T-helper 2 cell treated with Interferon-gamma antibody and Interleukin-4, amounts not matched to agents 5 μg/mL and 100 μg/mL, for 36 hours (primary cell): ENCODE measurements around the gene DTX3.
"Not testable (repeated sequence)": the region's sequence is repeated elsewhere in the genome, so short reads cannot be mapped to it uniquely, and the experiment has no call there.

ENCODE experiments used
- DNase-seq: peaks from one replicate; pipeline ENCODE4 v3.0.0; 2021; ENCODE audit warnings: low spot score
- H3K27ac Mint-ChIP-seq: one replicate; pipeline ENCODE4 v1.8.0; 2021; ENCODE audit warnings: mild to moderate bottlenecking, mixed read lengths
- H3K27me3 Mint-ChIP-seq: one replicate; pipeline ENCODE4 v1.8.0; 2021; ENCODE audit warnings: low read depth, mixed read lengths
- H3K36me3 Mint-ChIP-seq: one replicate; pipeline ENCODE4 v1.8.0; 2021; ENCODE audit warnings: low read depth, mixed read lengths
- H3K4me1 Mint-ChIP-seq: one replicate; pipeline ENCODE4 v1.8.0; 2021; ENCODE audit warnings: low read depth, mixed read lengths
- H3K4me3 Mint-ChIP-seq: one replicate; pipeline ENCODE4 v1.8.0; 2022; ENCODE audit warnings: mild to moderate bottlenecking, moderate library complexity, mixed read lengths
- H3K9me3 Mint-ChIP-seq: one replicate; pipeline ENCODE4 v1.8.0; 2021; ENCODE audit warnings: mixed read lengths

DTX3 gene

DNA sequence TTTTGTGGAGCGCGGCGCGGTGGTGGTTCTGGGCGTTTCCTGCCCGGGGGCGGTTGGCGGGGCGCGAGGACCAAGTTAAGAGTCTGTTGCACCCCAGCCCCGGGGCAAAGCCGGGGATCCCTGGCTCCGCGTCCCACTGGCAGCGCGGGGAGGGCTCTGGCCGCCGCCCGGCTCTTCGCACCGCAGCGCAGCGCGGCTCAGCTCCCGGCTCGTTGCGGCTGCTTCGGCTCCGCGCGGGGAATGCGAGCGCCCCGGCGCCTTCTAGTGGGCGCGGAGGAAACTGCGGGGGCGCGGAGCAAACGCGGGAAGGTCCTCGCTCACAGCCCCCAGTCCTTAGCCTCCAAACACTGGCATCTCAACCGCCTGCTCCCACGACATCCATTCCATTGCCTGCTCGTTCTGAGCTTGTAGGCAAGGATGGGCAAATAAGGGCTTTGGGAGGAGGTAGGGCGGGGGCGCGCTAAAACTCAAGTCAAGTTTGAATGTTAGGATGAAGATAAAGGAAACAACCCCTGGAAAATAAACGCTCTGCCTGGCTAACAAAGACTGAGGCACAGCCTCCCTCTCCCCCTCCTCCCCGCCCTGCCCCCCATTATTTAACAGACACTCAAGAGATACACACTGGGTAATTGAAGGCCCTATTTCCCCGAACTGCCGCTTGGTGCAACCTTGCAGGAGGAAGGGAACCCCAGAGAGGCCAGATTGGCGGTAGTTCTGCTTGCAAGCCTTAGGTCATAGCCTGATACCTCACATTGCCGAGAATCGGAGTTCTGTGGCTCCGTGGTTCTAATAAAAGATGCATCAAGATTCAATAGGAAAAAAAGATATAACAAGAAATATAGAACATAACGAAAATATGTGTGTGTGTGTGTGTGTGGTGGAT lies 28.6 kb downstream of the DTX3 start, which contains the start of gene B4GALNT1:
Gene B4GALNT1, minus strand, starts transcription at position 244 of the 883 bp plus-strand sequence. CDS start 1,069 bp downstream, outside the sequence.
- no peaks in the 10 kb centered on the region for H3K9me3 Mint-ChIP-seq
- H3K36me3 Mint-ChIP-seq: no peaks in the 10 kb centered on the region
- H3K4me1 Mint-ChIP-seq: peaks cover 11% of the 10 kb centered on the region
- H3K27me3 Mint-ChIP-seq: peaks cover 61% of the 10 kb centered on the region
- peak; percentile 63 for DNase-seq
- H3K4me3 Mint-ChIP-seq: peak within 1 kb of the TSS; percentile 80
- H3K27ac Mint-ChIP-seq: no peak within 1 kb of the TSS

DNA sequence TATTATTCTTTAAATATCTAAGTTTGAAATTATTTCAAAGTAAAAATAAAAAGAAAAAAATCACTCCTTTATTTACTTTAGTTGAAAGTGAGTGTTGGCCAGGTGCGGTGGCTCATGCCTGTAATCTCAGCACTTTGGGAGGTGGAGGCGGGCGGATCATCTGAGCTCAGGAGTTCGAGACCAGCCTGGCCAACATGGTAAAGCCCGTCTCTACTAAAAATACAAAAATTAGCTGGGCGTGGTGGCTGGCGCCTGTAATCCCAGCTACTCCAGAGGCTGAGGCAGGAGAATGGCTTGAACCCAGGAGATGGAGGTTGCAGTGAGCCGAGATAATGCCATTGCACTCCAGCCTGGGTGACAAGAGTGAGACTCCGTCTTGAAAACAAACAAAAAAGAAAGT lies 32.1 kb downstream of the DTX3 start:
- H3K9me3 Mint-ChIP-seq, H3K4me3 Mint-ChIP-seq, H3K4me1 Mint-ChIP-seq, H3K27ac Mint-ChIP-seq, H3K36me3 Mint-ChIP-seq, DNase-seq: not testable (repeated sequence)
- H3K27me3 Mint-ChIP-seq: peaks cover 50% of the 10 kb centered on the region

GRCh38 chr12:57637364-57637763 lies 32.7 kb downstream of the DTX3 start:
- no peak overlapping the region for H3K27ac Mint-ChIP-seq
- H3K4me1 Mint-ChIP-seq: peaks cover 7% of the 10 kb centered on the region
- H3K36me3 Mint-ChIP-seq: no peaks in the 10 kb centered on the region
- H3K4me3 Mint-ChIP-seq: no peak overlapping the region
- no peak for DNase-seq
- H3K27me3 Mint-ChIP-seq: peaks cover 47% of the 10 kb centered on the region
- no peaks in the 10 kb centered on the region for H3K9me3 Mint-ChIP-seq

- H3K27ac Mint-ChIP-seq: no peak overlapping the region
- no peaks in the 10 kb centered on the region for H3K9me3 Mint-ChIP-seq
- no peak overlapping the region for H3K4me3 Mint-ChIP-seq
These were observed 33.5 kb downstream of the DTX3 start for GRCh38 chr12:57638096-57638495.

DNA sequence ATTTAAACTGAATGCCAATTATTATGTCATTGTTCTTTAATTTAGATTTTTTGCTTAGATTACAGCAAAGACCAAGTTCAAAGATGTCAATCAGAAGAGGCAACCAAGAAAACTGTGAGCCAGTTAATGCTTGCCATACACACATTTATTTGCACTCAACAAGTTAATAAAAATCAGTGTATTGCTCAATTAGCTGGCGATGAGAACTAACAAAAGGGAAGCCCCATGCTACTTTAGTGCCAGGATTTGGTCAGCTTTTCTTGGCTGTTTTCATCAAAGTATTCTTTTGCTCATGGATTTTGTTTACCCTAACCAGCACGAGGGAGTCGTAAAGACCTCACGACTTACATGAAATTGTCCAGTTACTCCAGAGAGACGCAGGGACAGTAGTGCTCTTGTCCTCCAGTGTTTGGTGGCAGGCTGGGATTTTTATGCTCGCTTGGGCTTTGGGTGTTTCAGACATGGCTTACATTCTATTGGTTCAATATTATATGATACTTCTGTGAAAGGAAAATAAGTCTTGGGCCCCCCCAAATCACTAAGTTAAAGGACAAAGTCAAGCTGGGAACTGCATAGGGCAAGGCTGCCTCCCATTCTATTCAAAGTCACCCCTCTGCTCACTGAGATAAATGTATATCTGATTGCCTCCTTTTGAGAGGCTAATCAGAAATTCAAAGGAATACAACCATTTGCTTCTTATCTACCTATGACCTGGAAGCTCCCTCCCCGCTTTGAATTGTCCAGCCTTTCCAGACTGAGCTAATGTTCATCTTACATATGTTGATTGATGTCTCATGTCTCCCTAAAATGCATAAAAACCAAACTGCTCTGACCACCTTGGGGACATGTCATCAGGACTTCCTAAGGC lies 35.8 kb downstream of the DTX3 start:
- Mint-ChIP-seq H3K27me3 (peaks cover 33% of the 10 kb centered on the region), H3K27ac (no peak overlapping the region), H3K36me3 (no peaks in the 10 kb centered on the region), H3K4me1 (peaks cover 1% of the 10 kb centered on the region), H3K4me3 (no peak overlapping the region), H3K9me3 (peaks cover 4% of the 10 kb centered on the region)
- no peak for DNase-seq

More at GRCh38 chr12:57638096-57638495, 33.5 kb downstream of the DTX3 start:
- Mint-ChIP-seq H3K4me1 (peaks cover 7% of the 10 kb centered on the region), H3K36me3 (no peaks in the 10 kb centered on the region), H3K27me3 (peaks cover 47% of the 10 kb centered on the region)
- no peak for DNase-seq

DNA sequence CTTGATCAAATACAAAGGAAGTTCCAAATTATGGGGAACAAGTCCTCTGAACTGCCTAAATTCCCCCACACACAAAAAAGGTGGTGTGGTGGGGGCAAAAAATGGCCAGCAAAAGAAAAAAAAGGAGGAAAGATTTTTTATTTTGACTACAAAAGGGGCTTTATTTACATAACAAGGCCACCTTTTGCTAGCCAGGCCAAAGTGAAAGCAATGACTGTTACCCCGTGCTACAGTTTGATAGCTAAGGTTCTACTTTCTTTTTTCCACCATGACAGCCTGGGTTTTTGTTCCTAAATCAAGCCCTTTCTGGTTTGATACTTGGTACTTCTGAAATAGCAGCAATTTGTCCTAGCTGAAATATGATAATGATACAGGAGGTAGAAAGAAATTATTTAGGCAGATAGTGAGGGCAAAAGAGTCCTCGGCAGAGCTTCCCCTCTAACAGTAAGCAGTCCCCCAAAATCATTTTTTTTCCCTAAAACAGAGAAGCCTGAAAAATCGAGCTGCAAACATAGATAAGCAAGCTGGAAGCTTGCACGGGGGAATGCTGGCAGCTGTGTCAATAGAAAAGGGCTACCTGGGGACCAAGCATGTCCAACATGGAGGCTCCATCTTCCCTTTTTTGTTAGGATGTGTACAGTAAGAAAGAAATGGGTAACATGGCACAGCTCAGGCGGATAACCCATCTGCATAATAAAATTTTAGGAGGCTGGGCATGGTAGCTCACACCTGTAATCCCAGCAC lies 37.2 kb downstream of the DTX3 start:
- Mint-ChIP-seq H3K9me3 (peaks cover 9% of the 10 kb centered on the region), H3K4me1 (peaks cover 1% of the 10 kb centered on the region), H3K27me3 (peaks cover 30% of the 10 kb centered on the region)

DNA sequence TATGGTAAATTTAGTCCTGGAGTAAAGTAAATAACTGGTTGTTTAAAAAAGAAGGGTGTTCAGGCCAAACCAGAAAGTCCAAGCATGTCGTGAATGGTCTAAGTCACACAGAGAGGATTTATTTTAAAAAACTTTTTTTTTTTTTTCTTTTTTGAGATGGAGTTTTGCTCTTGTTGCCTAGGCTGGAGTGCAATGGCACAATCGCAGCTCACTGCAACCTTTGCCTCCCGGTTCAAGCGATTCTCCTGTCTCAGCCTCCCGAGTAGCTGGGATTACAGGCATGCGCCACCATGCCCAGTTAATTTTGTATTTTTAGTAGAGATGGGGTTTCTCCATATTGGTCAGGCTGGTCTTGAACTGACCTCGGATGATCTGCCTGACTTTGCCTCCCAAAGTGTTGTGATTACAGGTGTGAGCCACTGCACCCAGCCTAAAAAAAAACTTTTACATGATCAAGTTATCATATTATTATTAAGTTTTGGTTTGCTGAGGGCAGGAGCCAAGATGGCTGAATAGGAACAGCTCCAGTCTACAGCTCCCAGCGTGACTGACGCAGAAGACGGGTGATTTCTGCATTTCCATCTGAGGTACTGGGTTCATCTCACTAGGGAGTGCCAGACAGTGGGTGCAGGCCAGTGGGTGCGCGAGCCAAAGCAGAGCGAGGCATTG lies 41.5 kb downstream of the DTX3 start:
- not testable (repeated sequence) for H3K4me1 Mint-ChIP-seq, H3K4me3 Mint-ChIP-seq, H3K27ac Mint-ChIP-seq

More for the DNA sequence above, 37.2 kb downstream of the DTX3 start:
- Mint-ChIP-seq H3K4me3 (no peak overlapping the region), H3K27ac (no peak overlapping the region), H3K36me3 (peaks cover 1% of the 10 kb centered on the region)
- no peak for DNase-seq

DNA sequence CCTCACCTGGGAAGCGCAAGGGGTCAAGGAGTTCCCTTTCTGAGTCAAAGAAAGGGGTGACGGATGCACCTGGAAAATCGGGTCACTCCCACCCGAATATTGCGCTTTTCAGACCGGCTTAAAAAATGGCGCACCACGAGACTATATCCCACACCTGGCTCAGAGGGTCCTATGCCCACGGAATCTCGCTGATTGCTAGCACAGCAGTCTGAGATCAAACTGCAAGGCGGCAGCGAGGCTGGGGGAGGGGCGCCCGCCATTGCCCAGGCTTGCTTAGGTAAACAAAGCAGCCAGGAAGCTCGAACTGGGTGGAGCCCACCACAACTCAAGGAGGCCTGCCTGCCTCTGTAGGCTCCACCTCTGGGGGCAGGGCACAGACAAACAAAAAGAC lies 42.0 kb downstream of the DTX3 start:
- H3K4me1 Mint-ChIP-seq, H3K27me3 Mint-ChIP-seq, DNase-seq, H3K36me3 Mint-ChIP-seq, H3K27ac Mint-ChIP-seq, H3K4me3 Mint-ChIP-seq, H3K9me3 Mint-ChIP-seq: not testable (repeated sequence)

More for the DNA sequence above, 41.5 kb downstream of the DTX3 start:
- DNase-seq, H3K36me3 Mint-ChIP-seq, H3K27me3 Mint-ChIP-seq, H3K9me3 Mint-ChIP-seq: not testable (repeated sequence)

DNA sequence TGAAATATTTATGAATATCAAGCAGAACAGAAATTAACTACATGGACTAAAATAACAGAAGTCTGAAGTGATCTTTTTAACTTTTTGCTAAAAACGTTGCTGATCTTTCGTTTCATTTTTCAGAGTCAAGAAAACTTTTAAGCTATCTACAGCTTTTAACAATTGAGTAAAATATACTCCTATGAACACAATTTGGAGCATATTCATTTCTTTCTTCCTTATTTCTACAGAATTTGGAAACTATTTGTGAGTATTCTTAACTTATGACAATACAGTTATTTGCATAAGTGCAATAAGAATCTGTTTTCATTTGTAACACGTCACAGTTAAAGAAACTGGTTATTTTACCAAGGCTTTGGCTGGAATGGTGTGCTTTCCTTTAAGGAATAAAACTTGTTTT lies 49.4 kb downstream of the DTX3 start:
- no peak overlapping the region for H3K27ac Mint-ChIP-seq
- no peak for DNase-seq
- H3K36me3 Mint-ChIP-seq: no peaks in the 10 kb centered on the region
- no peaks in the 10 kb centered on the region for H3K27me3 Mint-ChIP-seq
- H3K4me3 Mint-ChIP-seq: no peak overlapping the region
- no peaks in the 10 kb centered on the region for H3K4me1 Mint-ChIP-seq
- H3K9me3 Mint-ChIP-seq: peaks cover 8% of the 10 kb centered on the region

- no peaks in the 10 kb centered on the region for H3K27me3 Mint-ChIP-seq
- H3K36me3 Mint-ChIP-seq: no peaks in the 10 kb centered on the region
- DNase-seq: no peak
- H3K4me3 Mint-ChIP-seq: no peak overlapping the region
- peaks cover 8% of the 10 kb centered on the region for H3K9me3 Mint-ChIP-seq
- no peaks in the 10 kb centered on the region for H3K4me1 Mint-ChIP-seq
- no peak overlapping the region for H3K27ac Mint-ChIP-seq
These were observed 51.1 kb downstream of the DTX3 start for GRCh38 chr12:57655541-57656240.

DNA sequence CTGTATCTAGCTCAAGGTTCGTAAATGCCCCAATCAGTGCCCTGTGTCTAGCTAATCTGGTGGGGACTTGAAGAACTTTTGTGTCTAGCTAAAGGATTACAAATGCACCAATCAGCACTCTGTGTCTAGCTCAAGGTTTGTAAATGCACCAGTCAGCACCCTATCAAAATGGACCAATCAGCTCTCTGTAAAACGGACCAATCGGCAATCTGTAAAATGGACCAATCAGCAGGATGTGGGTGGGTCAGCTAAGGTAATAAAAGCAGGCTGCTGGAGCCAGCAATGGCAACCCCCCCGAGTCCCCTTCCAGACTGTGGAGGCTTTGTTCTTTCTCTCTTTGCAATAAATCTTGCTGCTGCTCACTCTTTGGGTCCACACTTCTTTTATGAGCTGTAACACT lies 51.8 kb downstream of the DTX3 start:
- not testable (repeated sequence) for H3K27ac Mint-ChIP-seq, H3K36me3 Mint-ChIP-seq, DNase-seq, H3K27me3 Mint-ChIP-seq, H3K4me1 Mint-ChIP-seq, H3K4me3 Mint-ChIP-seq
- H3K9me3 Mint-ChIP-seq: peaks cover 14% of the 10 kb centered on the region

DNA sequence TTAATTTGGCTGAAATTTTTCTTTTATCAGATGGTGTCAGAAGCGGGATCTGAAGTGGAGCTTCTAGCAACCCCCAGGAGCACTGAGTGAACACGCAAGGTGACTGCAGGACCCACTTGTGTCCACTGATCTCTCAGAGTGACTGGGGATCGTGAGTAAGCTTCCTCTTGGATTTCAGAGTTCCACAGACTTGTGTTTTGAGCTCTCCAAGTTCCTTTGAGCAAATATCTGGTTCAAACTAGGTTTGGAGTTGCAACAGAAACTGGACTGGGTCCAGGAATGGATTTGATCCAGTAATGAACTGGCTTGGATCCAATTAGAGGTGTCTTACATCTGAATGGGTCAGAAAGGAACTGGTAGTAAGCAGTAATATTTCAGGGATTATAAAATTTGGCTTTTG lies 53.1 kb downstream of the DTX3 start:
- H3K27ac Mint-ChIP-seq: no peak overlapping the region
- peaks cover 18% of the 10 kb centered on the region for H3K9me3 Mint-ChIP-seq
- no peaks in the 10 kb centered on the region for H3K36me3 Mint-ChIP-seq
- H3K4me1 Mint-ChIP-seq: no peaks in the 10 kb centered on the region
- no peak for DNase-seq
- no peak overlapping the region for H3K4me3 Mint-ChIP-seq
- no peaks in the 10 kb centered on the region for H3K27me3 Mint-ChIP-seq

GRCh38 chr12:57658890-57659289 lies 54.3 kb downstream of the DTX3 start:
- H3K27me3 Mint-ChIP-seq: no peaks in the 10 kb centered on the region
- no peak overlapping the region for H3K27ac Mint-ChIP-seq
- H3K4me3 Mint-ChIP-seq: no peak overlapping the region
- H3K9me3 Mint-ChIP-seq: peaks cover 15% of the 10 kb centered on the region
- H3K4me1 Mint-ChIP-seq: no peaks in the 10 kb centered on the region
- no peak for DNase-seq
- H3K36me3 Mint-ChIP-seq: no peaks in the 10 kb centered on the region
